ENCODE measurements around the gene TTC23L. TPM values are rescaled to one million over a fixed set of nuclear protein-coding genes. Genes with fewer than 3 reads are reported as not detected.
A peak's percentile ranks its signal among the peaks of the same experiment; 100 is the strongest.

The TTC23L gene
- total and polyA plus RNA-seq, 2 experiments from 2014 or later: 0.07 TPM; not detected in 1

DNA sequence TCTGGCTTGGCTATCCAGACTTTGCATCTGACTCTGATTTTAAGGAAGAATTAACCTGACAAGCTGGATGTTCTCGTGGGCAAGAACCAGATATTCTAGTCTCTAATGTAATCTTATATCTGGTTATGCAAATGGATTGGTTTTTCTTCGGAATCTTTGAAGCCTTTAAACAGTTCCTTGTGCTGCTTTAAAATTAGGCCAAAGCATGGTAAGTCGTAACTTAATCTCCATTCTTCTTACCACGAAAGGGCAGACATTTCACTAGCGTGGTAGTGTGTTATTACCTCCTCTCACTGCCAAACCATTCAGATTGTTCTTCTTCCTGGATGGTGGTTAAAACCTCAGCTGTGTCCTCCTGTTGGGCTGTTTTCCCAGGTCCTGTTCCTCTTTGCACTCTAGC is 34.1 kb upstream of the TTC23L start:
- H2AFZ ChIP-seq: no peak overlapping the region
- no peak overlapping the region for H3K4me2 ChIP-seq
- H3K79me2 ChIP-seq: no peaks in the 10 kb centered on the region
- 76% methylated on average over 5 of the region's 5 CpGs for WGBS (ENCODE audit: low lambda C conversion rate, missing lambda C conversion rate)
- no peaks in the 10 kb centered on the region for H3K4me1 ChIP-seq (ENCODE audit: insufficient read depth)
- H3K27me3 ChIP-seq: no peaks in the 10 kb centered on the region
- DNase-seq (ENCODE audit: low spot score): no peak
- H3K9me3 ChIP-seq (ENCODE audit: low read depth): no peaks in the 10 kb centered on the region
- H3K27ac ChIP-seq: peak overlapping the region; percentile 13
- TF ChIP-seq EZH2 (IDR thresholded peaks at IDR 0.05; ENCODE audit: borderline replicate concordance): no peak
- TF ChIP-seq EZH2phosphoT487 (IDR thresholded peaks at IDR 0.05; ENCODE audit: low read depth, severe bottlenecking, unreplicated experiment): no peak
- TF ChIP-seq, protein P1, sequence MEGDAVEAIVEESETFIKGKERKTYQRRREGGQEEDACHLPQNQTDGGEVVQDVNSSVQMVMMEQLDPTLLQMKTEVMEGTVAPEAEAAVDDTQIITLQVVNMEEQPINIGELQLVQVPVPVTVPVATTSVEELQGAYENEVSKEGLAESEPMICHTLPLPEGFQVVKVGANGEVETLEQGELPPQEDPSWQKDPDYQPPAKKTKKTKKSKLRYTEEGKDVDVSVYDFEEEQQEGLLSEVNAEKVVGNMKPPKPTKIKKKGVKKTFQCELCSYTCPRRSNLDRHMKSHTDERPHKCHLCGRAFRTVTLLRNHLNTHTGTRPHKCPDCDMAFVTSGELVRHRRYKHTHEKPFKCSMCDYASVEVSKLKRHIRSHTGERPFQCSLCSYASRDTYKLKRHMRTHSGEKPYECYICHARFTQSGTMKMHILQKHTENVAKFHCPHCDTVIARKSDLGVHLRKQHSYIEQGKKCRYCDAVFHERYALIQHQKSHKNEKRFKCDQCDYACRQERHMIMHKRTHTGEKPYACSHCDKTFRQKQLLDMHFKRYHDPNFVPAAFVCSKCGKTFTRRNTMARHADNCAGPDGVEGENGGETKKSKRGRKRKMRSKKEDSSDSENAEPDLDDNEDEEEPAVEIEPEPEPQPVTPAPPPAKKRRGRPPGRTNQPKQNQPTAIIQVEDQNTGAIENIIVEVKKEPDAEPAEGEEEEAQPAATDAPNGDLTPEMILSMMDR (IDR thresholded peaks at IDR 0.05; ENCODE audit: poor library complexity): no peak
- no peaks in the 10 kb centered on the region for H4K20me1 ChIP-seq (ENCODE audit: insufficient read depth, poor library complexity, severe bottlenecking)
- no peaks in the 10 kb centered on the region for H3K9me2 ChIP-seq (replicated peaks; ENCODE audit: insufficient read depth)
- H3K4me3 ChIP-seq: no peak overlapping the region
- no peaks in the 10 kb centered on the region for H3K36me3 ChIP-seq (replicated peaks; ENCODE audit: insufficient read depth, low read depth)

DNA sequence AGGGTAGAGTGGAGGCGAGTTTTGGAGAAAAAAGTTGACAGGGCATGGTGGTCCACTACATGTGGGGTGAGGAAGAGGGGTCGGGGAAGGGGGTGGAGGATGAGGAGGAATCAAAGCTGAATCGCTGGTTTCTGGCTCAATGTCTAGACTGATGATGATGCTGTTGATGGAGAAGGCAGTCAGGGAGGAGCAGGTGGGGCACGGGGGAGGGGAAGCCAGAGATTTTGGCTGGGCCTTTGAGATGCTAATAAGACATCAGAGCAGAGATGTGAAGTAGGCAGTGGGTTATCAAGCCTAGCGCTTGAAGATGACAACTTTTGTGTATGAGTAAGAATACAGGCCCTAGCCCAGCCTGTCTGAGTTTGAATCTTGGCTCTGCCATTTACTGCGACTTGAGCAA is 32.4 kb upstream of the TTC23L start:
- Histone ChIP-seq H3K27me3 (no peaks in the 10 kb centered on the region), H4K20me1 (ENCODE audit: insufficient read depth, poor library complexity, severe bottlenecking) (no peaks in the 10 kb centered on the region), H3K79me2 (no peaks in the 10 kb centered on the region), H3K4me1 (ENCODE audit: insufficient read depth) (no peaks in the 10 kb centered on the region), H3K27ac (no peak overlapping the region), H2AFZ (no peak overlapping the region), H3K9me3 (ENCODE audit: low read depth) (no peaks in the 10 kb centered on the region), H3K9me2 (replicated peaks; ENCODE audit: insufficient read depth) (no peaks in the 10 kb centered on the region), H3K4me2 (no peak overlapping the region), H3K4me3 (no peak overlapping the region), H3K36me3 (replicated peaks; ENCODE audit: insufficient read depth, low read depth) (no peaks in the 10 kb centered on the region)
- TF ChIP-seq EZH2phosphoT487 (IDR thresholded peaks at IDR 0.05; ENCODE audit: low read depth, severe bottlenecking, unreplicated experiment) (no peak), EZH2 (IDR thresholded peaks at IDR 0.05; ENCODE audit: borderline replicate concordance) (no peak)
- TF ChIP-seq, protein P1 (IDR thresholded peaks at IDR 0.05; ENCODE audit: poor library complexity): no peak
- WGBS (ENCODE audit: low lambda C conversion rate, missing lambda C conversion rate): 97% methylated on average over 6 of the region's 6 CpGs
- no peak for DNase-seq (ENCODE audit: low spot score)

DNA sequence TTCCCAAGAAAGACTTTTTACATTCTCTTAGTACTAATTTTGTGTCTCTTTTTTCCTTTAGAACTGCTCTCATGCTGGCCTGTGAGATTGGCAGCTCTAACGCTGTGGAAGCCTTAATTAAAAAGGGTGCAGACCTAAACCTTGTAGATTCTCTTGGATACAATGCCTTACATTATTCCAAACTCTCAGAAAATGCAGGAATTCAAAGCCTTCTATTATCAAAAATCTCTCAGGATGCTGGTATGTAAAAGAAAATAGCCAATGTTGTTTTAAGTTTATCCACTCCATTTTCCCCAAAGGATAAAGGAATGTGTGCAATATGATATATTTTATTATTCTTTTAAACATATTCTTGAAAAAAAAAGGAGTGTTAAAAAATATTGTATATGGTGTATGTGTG is 27.3 kb upstream of the TTC23L start:
- Histone ChIP-seq H3K36me3 (replicated peaks; ENCODE audit: insufficient read depth, low read depth) (no peaks in the 10 kb centered on the region), H3K27me3 (no peaks in the 10 kb centered on the region), H3K4me3 (no peak overlapping the region), H2AFZ (no peak overlapping the region), H3K4me2 (no peak overlapping the region), H3K9me3 (ENCODE audit: low read depth) (no peaks in the 10 kb centered on the region), H3K27ac (no peak overlapping the region), H3K9me2 (replicated peaks; ENCODE audit: insufficient read depth) (no peaks in the 10 kb centered on the region), H3K4me1 (ENCODE audit: insufficient read depth) (no peaks in the 10 kb centered on the region), H3K79me2 (no peaks in the 10 kb centered on the region), H4K20me1 (ENCODE audit: insufficient read depth, poor library complexity, severe bottlenecking) (no peaks in the 10 kb centered on the region)
- no peak for DNase-seq (ENCODE audit: low spot score)
- TF ChIP-seq, protein P1 (IDR thresholded peaks at IDR 0.05; ENCODE audit: poor library complexity): no peak
- TF ChIP-seq EZH2phosphoT487 (IDR thresholded peaks at IDR 0.05; ENCODE audit: low read depth, severe bottlenecking, unreplicated experiment): no peak
- WGBS (ENCODE audit: low lambda C conversion rate, missing lambda C conversion rate): 82% methylated on average over 1 of the region's 1 CpG

DNA sequence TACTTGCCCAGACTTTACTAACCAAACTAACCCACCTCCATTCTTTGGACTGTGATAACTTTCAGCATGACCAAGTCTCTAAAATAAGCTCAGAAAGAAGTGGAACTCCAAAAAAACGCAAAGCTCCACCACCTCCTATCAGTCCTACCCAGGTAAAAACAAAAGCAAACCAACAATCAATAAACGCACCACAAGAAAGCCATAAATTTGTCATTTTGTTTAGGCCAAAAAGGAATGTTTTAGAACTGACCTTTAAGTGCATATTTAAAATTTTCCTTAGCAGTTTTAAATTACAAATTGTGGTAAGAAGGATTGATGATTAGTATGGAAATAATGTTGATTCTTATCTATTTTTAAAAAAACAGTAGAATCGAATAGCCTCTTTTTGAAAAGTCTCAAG is 25.5 kb upstream of the TTC23L start:
- TF ChIP-seq, protein P1 (IDR thresholded peaks at IDR 0.05; ENCODE audit: poor library complexity): no peak
- TF ChIP-seq EZH2 (IDR thresholded peaks at IDR 0.05; ENCODE audit: borderline replicate concordance): no peak
- TF ChIP-seq EZH2phosphoT487 (IDR thresholded peaks at IDR 0.05; ENCODE audit: low read depth, severe bottlenecking, unreplicated experiment): no peak
- Histone ChIP-seq H3K27me3 (no peaks in the 10 kb centered on the region), H3K27ac (no peak overlapping the region), H2AFZ (no peak overlapping the region), H4K20me1 (ENCODE audit: insufficient read depth, poor library complexity, severe bottlenecking) (no peaks in the 10 kb centered on the region), H3K9me3 (ENCODE audit: low read depth) (no peaks in the 10 kb centered on the region), H3K9me2 (replicated peaks; ENCODE audit: insufficient read depth) (no peaks in the 10 kb centered on the region), H3K4me1 (ENCODE audit: insufficient read depth) (no peaks in the 10 kb centered on the region), H3K4me3 (no peak overlapping the region), H3K4me2 (no peak overlapping the region), H3K79me2 (no peaks in the 10 kb centered on the region), H3K36me3 (replicated peaks; ENCODE audit: insufficient read depth, low read depth) (no peaks in the 10 kb centered on the region)
- WGBS (ENCODE audit: low lambda C conversion rate, missing lambda C conversion rate): 86% methylated on average over 3 of the region's 3 CpGs
- DNase-seq (ENCODE audit: low spot score): no peak
